Breast epithelium (tissue), 3 donors: ENCODE results near the gene MRPL27.

Experiments
- CTCF ChIP-seq, 3 donors: fragments of 450-650 bp; IDR thresholded peaks; one replicate each; pipeline ENCODE4 v1.5.1; 2016 to 2017; ENCODE audit warnings: antibody characterized with exemption in 3 of 3, mild to moderate bottlenecking in 3 of 3, moderate library complexity in 3 of 3
- POLR2A ChIP-seq: fragments of 450-650 bp; IDR thresholded peaks from one replicate; pipeline ENCODE4 v1.6.1; 2016; ENCODE audit warnings: antibody characterized with exemption, mild to moderate bottlenecking, moderate library complexity
- POLR2AphosphoS5 ChIP-seq, 3 donors: sonication (generic); formaldehyde crosslinking; IDR thresholded peaks; one replicate each; pipeline ENCODE4 v1.6.1; 2017; ENCODE audit warnings: antibody characterized with exemption in 3 of 3

GRCh38 chr17:50349243-50349600 lies 23.8 kb downstream of the MRPL27 start:
- TF ChIP-seq POLR2AphosphoS5 (IDR thresholded peaks at IDR 0.05) (no peak), CTCF (IDR thresholded peaks at IDR 0.05) (no peak), POLR2A (no peak)
